Activated CD8-positive, alpha-beta memory T cell treated with anti-CD3 and anti-CD28 coated beads, Interleukin-2, amount 10 ng/mL, durations not matched to agents 7 days and 5 days (primary cell): ENCODE data around the gene METTL18. TPM values are rescaled to one million over a fixed set of nuclear protein-coding genes. Genes with fewer than 3 reads are reported as not detected.
A peak's percentile ranks its signal among the peaks of the same experiment; 100 is the strongest.

Experiments used
- ATAC-seq: fragments of 150-1000 bp; cut with Tn5 transposase; one replicate; pipeline ENCODE4 v1.10.0; 2021; ENCODE audit warnings: moderate library complexity
- CTCF ChIA-PET: fragments of 350-600 bp; sonication (Branson Sonifier 250); formaldehyde crosslinking; loops from one replicate; lab custom pipeline; 2021; ENCODE audit warnings: antibody characterized with exemption; lab: Charles Lee
- DNase-seq: peaks from one replicate; pipeline ENCODE4 v3.0.0-alpha.2; 2020
- H3K27ac Mint-ChIP-seq: one replicate; pipeline ENCODE4 v1.8.0; 2021; ENCODE audit warnings: mild to moderate bottlenecking, mixed read lengths
- H3K27me3 Mint-ChIP-seq: one replicate; pipeline ENCODE4 v1.8.0; 2021; ENCODE audit warnings: mixed read lengths
- H3K36me3 Mint-ChIP-seq: one replicate; pipeline ENCODE4 v1.8.0; 2021; ENCODE audit warnings: mild to moderate bottlenecking, mixed read lengths
- H3K4me1 Mint-ChIP-seq: one replicate; pipeline ENCODE4 v1.8.0; 2021; ENCODE audit warnings: mixed read lengths
- H3K4me3 Mint-ChIP-seq: one replicate; pipeline ENCODE4 v1.8.0; 2021; ENCODE audit warnings: mild to moderate bottlenecking, moderate library complexity, mixed read lengths
- H3K9me3 Mint-ChIP-seq: one replicate; pipeline ENCODE4 v1.8.0; 2022; ENCODE audit warnings: low read depth, mixed read lengths
- total RNA-seq, 2 experiments: library from RNA; stranded (reverse); gene quantifications; one replicate each; pipeline ENCODE4 v1.2.3, GENCODE V29; 2021

METTL18 gene
- total RNA-seq, 2 experiments from 2014 or later = 10.9 to 12.6 TPM

DNA sequence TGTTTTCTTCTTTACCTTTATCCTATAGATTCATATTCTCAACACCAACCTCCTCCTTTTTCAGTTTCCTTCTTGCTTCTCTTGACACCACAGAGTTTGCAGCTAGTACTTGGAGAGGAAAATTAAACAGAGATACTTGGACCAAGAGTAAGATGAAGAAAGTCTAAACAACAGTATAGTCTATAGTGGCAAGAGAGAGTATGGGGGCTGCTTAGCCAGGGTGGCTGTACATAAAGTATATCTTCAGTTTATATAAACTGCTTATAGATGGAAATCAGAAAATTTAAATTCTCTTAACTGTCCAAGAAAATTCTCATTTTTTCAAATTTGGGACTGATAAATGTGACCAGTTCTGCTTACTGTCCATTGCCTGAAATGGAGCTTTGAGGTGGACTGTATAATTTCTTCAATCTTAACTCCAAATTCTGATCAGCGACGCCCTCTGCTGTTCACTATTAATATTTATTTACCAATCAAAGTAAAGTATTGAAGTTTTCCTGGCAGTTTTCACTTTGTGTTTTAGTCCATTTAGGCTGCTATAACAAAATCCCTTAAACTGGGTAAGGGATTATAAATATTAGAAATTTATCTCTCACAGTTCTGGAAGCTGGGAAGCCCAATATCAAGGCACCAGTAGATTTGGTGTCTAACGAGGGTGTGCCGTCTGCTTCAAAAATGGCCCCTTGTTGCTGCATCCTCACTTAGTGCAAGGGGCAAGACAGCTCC lies 14.8 kb upstream of the METTL18 start:
- H3K9me3 Mint-ChIP-seq = no peaks in the 10 kb centered on the region
- no peak for DNase-seq
- no peak overlapping the region for H3K4me3 Mint-ChIP-seq
- H3K36me3 Mint-ChIP-seq = peaks cover 46% of the 10 kb centered on the region
- no peak for ATAC-seq
- CTCF ChIA-PET = interaction anchor here (0.6 to 2.3 kb wide), 14 partner anchors 10 to 259 kb away, joined by 3 to 12 read pairs (median 4); partner anchors contain the start of gene F5
- peaks cover 7% of the 10 kb centered on the region for H3K4me1 Mint-ChIP-seq
- no peaks in the 10 kb centered on the region for H3K27me3 Mint-ChIP-seq
- H3K27ac Mint-ChIP-seq = no peak overlapping the region

DNA sequence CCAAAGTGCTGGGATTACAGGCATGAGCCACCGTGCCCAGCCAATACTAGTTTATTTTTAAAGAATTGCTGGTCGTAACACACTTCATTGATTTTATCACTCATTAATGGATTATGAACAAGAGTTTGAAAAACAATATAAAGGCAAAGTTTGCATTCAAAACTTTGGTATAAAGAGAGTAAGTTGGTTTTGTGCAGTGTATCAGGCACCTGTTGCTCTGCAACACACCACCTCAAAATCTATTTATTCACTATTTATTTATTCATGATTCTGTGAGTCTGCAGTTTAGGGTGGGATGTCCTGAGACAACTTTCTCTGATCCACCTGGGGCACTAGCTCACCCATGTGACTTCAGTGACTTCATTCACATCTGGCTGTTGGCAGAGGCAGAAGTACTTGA lies 10.2 kb upstream of the METTL18 start:
- Mint-ChIP-seq H3K27ac (no peak overlapping the region), H3K4me3 (no peak overlapping the region), H3K9me3 (no peaks in the 10 kb centered on the region), H3K27me3 (no peaks in the 10 kb centered on the region), H3K4me1 (peaks cover 16% of the 10 kb centered on the region), H3K36me3 (peaks cover 45% of the 10 kb centered on the region)
- CTCF ChIA-PET = no interaction called here
- ATAC-seq = no peak
- DNase-seq = no peak

DNA sequence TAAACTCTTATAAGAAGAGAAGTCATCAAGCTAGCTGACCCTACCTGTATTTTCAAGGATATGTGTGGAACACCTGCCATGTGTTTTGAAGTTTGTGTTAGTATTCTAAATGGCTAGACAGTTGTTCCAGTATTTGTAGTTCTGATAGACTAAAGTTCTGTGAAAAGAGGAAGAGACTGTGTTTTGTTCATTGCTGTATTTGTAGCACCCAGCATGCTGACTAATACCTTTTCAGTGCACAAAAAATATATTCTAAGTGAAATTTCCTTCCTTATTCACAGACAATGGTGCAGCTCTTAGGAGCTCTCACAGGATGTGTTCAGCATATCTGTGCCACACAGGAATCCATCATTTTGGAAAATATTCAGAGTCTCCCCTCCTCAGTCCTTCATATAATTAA lies 8.2 kb upstream of the METTL18 start:
- no peaks in the 10 kb centered on the region for H3K27me3 Mint-ChIP-seq
- no peak for DNase-seq
- peaks cover 48% of the 10 kb centered on the region for H3K36me3 Mint-ChIP-seq
- no peak overlapping the region for H3K27ac Mint-ChIP-seq
- H3K4me3 Mint-ChIP-seq = no peak overlapping the region
- H3K9me3 Mint-ChIP-seq = no peaks in the 10 kb centered on the region
- CTCF ChIA-PET = interaction anchor here (0.7 to 1.4 kb wide), 2 partner anchors 10 to 201 kb away, joined by 3 read pairs; no protein-coding TSS in a partner anchor
- peaks cover 25% of the 10 kb centered on the region for H3K4me1 Mint-ChIP-seq
- no peak for ATAC-seq

DNA sequence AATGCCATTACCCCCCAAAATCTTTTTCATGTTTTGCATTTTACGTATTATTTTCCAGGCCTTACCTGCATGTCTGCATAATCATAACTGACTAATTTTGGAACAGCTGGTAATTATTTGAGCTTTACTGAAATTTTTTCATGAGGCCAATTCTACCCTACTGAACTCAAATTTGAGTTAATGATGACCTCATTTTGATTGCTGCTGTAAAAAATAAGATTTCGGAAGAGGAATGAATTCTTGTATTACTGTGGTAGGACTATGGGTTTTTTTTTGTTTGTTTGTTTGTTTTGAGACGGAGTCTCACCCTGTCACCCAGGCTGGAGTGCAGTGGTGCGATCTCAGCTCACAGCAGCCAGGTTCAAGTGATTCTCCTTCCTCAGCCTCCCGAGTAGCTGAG lies 2.6 kb upstream of the METTL18 start:
- H3K36me3 Mint-ChIP-seq = peaks cover 47% of the 10 kb centered on the region
- no peaks in the 10 kb centered on the region for H3K27me3 Mint-ChIP-seq
- no peak for ATAC-seq
- peak overlapping the region; percentile 55 for H3K27ac Mint-ChIP-seq
- no peak for DNase-seq
- peaks cover 60% of the 10 kb centered on the region for H3K4me1 Mint-ChIP-seq
- no peak overlapping the region for H3K4me3 Mint-ChIP-seq
- no peaks in the 10 kb centered on the region for H3K9me3 Mint-ChIP-seq
- CTCF ChIA-PET = interaction anchor here (0.8 kb wide), 1 partner anchor 85 kb away, joined by 3 read pairs; no protein-coding TSS in a partner anchor

DNA sequence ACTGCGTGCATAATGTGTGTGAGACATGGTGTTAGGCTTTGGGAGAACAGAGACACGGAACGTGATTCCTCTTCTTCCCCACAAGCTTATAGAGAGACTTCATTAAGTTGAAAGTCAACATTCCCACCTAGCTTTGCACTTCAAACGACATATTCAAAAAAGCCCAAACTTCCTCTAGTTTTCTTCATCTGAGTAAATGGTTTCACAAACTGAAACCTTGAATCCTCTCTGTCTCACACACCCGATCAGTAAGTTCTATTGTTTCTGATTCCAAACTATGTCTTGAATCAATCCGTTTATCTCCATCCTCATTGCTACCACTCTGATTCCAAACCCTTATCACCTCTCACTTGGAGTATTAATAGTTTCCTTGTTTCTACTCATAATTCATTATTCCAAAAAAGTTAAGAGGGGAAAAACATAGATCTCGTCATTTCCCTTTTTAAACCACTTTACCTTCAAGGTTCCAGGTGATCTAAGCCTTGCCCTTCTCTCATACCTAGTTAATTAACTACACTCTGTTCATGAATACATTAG lies 1.6 kb upstream of the METTL18 start:
- CTCF ChIA-PET = interaction anchor here (1.3 to 1.9 kb wide), 3 partner anchors 11 to 97 kb away, joined by 3 to 8 read pairs (median 6); partner anchors contain the start of gene SCYL3
- Mint-ChIP-seq H3K4me3 (peak overlapping the region; percentile 96), H3K36me3 (peaks cover 48% of the 10 kb centered on the region), H3K27ac (peak overlapping the region; percentile 99), H3K4me1 (peaks cover 63% of the 10 kb centered on the region), H3K9me3 (no peaks in the 10 kb centered on the region), H3K27me3 (no peaks in the 10 kb centered on the region)
- DNase-seq (no peak), ATAC-seq (no peak)

DNA sequence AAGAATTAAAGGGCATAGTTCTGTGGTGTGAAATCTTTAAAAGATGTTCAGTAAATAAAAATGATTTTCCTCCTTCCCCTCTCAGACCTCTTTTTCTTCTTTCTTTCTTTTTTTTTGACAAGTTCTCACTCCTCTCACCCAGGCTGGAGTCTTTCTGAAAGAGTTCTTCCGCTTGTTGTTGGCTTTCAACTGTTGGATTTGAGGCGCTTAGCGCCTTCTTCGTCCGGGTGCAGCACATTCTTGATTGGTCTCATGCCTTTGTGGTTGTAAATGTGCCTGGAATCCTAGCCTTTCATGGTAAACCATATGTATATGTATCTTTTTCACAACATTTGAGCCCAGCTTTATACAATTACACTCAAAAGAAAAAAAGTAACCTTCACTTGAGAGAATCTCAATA lies 980 bp upstream of the METTL18 start:
- Mint-ChIP-seq H3K4me3 (peak overlapping the region; percentile 96), H3K27me3 (no peaks in the 10 kb centered on the region), H3K4me1 (peaks cover 63% of the 10 kb centered on the region), H3K27ac (peak overlapping the region; percentile 99), H3K36me3 (peaks cover 49% of the 10 kb centered on the region), H3K9me3 (no peaks in the 10 kb centered on the region)
- DNase-seq = peak; percentile 59
- ATAC-seq = no peak
- CTCF ChIA-PET = interaction anchor here (0.8 to 1.9 kb wide), 6 partner anchors 12 to 1689 kb away, joined by 3 to 8 read pairs (median 3); partner anchors contain the start of genes PRRC2C and SCYL3

DNA sequence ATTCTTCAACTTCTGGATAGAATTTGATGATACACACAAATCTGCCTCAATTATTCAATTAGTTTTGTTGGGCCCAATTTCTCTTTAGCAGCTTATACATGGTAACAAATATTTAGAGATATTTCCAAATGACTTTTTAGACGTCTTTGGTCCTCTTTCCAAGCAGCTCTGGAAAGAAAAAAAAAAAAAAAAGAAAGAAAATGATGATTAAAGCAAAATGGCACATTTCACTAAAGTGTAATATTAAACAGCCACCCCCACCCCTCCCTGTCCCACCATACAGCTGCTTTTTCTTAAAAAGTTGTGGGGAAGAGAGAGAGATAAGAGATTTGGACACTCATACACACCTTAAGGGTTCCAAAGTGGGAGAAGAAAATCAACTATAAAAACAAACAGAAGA lies 977 bp downstream of the METTL18 start:
- DNase-seq (no peak), ATAC-seq (no peak)
- peaks cover 41% of the 10 kb centered on the region for H3K36me3 Mint-ChIP-seq
- no peaks in the 10 kb centered on the region for H3K27me3 Mint-ChIP-seq
- CTCF ChIA-PET = interaction anchor here (0.8 to 1.9 kb wide), 5 partner anchors 9 to 245 kb away, joined by 3 to 4 read pairs (median 3); no protein-coding TSS in a partner anchor
- peak overlapping the region; percentile 99 for H3K27ac Mint-ChIP-seq
- H3K9me3 Mint-ChIP-seq = no peaks in the 10 kb centered on the region
- peak overlapping the region; percentile 96 for H3K4me3 Mint-ChIP-seq
- H3K4me1 Mint-ChIP-seq = peaks cover 50% of the 10 kb centered on the region

DNA sequence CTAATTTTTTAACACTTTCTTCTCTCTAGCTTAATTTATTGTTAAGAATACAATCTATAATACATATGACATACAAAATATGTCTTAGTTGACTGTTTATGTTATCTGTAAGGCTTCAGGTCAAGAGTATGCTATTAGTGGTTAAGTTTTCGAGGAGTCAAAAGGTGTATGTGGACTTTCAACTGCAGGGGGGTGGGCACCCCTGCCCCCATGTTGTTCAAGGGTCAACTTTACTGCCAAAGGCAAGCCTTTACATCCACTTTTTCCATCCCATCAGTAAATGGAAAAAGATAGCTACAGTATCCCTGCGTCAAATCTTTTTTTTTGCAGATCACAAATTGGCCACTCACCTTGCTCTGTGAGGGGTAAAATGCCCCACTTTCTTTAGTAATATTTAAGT lies 6.3 kb downstream of the METTL18 start:
- Mint-ChIP-seq H3K27ac (no peak overlapping the region), H3K4me1 (peaks cover 18% of the 10 kb centered on the region), H3K27me3 (peaks cover 43% of the 10 kb centered on the region), H3K36me3 (peaks cover 17% of the 10 kb centered on the region), H3K4me3 (no peak overlapping the region), H3K9me3 (no peaks in the 10 kb centered on the region)
- CTCF ChIA-PET = no interaction called here
- DNase-seq = no peak
- ATAC-seq = no peak

DNA sequence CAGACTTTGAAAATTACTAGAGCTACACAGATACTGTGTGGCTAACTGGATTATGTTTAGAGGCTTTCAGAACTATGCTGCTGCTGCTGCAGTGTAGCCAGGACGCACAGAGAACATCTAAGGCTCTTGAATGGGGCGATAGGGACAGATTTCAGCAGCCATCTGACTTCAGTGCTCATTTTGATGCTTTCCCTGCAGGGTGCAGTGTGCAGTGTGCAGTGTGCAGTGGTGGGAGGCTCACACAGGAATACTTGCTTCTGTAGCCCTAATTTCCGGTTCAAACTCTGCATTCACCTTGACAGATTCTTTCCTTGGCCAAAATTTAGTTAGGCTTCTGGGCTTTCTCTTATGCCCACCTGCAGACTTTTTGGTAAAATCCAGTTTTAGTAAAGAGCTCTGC lies 7.7 kb downstream of the METTL18 start:
- Mint-ChIP-seq H3K27me3 (peaks cover 53% of the 10 kb centered on the region), H3K36me3 (peaks cover 5% of the 10 kb centered on the region), H3K4me3 (no peak overlapping the region), H3K27ac (no peak overlapping the region), H3K4me1 (peaks cover 5% of the 10 kb centered on the region), H3K9me3 (no peaks in the 10 kb centered on the region)
- DNase-seq (no peak), ATAC-seq (no peak)
- CTCF ChIA-PET = interaction anchor here (0.9 kb wide), 1 partner anchor 22 kb away, joined by 3 read pairs; no protein-coding TSS in a partner anchor

DNA sequence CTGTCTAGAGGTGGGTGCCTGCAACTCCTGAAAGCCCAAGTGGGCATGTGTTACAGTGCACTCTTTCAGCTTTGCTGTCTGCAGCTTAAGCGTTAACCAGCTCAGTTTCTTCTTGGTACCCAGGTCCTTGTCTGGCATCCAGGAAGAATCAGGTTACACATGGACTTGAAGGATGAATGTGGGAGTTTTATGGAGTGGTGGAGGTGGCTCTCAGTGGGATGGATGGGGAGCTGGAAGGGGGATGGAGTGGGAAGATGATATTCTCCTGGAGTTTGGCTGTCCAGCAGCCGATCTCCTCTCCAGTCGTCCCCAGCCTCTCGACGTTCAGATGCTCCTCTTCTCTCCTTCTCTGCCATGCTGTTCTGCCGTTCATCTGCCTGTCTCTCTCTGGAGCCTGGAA lies 9.4 kb downstream of the METTL18 start:
- no peak for DNase-seq
- H3K27me3 Mint-ChIP-seq = peaks cover 59% of the 10 kb centered on the region
- CTCF ChIA-PET = no interaction called here
- H3K9me3 Mint-ChIP-seq = no peaks in the 10 kb centered on the region
- no peak overlapping the region for H3K4me3 Mint-ChIP-seq
- H3K27ac Mint-ChIP-seq = no peak overlapping the region
- no peaks in the 10 kb centered on the region for H3K36me3 Mint-ChIP-seq
- H3K4me1 Mint-ChIP-seq = no peaks in the 10 kb centered on the region
- no peak for ATAC-seq

DNA sequence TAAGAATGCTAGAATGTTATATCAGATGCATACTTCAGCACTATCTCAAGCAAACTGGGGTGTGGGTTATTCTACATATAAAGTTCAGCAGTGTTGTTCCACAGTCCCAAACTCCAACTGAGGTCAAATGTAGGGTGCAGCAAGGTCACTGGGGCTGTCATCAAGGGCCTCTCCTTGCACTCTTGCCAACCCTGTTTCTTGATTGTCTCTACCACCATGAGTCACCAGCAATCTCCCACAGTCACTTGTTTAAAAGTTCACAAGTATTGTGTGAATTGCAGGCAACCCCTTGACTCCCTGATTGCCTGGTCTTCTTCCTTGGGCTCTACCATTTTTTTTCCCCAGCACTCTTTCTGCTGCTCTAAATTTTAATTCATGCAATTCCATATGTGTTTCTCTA lies 10.6 kb downstream of the METTL18 start:
- H3K27me3 Mint-ChIP-seq = peaks cover 60% of the 10 kb centered on the region
- CTCF ChIA-PET = no interaction called here
- H3K4me3 Mint-ChIP-seq = no peak overlapping the region
- ATAC-seq (no peak), DNase-seq (no peak)
- H3K9me3 Mint-ChIP-seq = no peaks in the 10 kb centered on the region
- no peak overlapping the region for H3K27ac Mint-ChIP-seq
- H3K4me1 Mint-ChIP-seq = no peaks in the 10 kb centered on the region
- H3K36me3 Mint-ChIP-seq = no peaks in the 10 kb centered on the region

DNA sequence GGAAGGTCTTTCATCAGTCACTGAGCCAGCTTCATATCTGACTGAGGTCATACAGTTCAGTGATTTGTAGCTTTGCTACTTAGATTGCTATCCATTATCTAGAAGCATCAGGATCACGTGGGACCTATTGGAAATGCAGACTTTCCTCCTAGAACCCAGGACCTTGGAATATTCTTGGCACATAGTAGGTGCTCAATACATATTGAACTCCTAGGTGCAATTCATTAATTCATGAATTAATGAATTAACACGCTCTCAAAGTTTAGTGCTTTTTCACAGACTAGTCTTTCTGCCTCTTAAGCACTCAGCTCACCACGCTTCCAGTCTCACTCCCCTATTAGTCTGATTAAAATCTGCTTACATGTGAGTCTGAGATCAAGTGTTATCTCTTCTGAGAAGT lies 12.1 kb downstream of the METTL18 start:
- Mint-ChIP-seq H3K4me3 (no peak overlapping the region), H3K36me3 (no peaks in the 10 kb centered on the region), H3K4me1 (no peaks in the 10 kb centered on the region), H3K27ac (no peak overlapping the region), H3K27me3 (peaks cover 56% of the 10 kb centered on the region), H3K9me3 (no peaks in the 10 kb centered on the region)
- CTCF ChIA-PET = no interaction called here
- DNase-seq (no peak), ATAC-seq (no peak)

DNA sequence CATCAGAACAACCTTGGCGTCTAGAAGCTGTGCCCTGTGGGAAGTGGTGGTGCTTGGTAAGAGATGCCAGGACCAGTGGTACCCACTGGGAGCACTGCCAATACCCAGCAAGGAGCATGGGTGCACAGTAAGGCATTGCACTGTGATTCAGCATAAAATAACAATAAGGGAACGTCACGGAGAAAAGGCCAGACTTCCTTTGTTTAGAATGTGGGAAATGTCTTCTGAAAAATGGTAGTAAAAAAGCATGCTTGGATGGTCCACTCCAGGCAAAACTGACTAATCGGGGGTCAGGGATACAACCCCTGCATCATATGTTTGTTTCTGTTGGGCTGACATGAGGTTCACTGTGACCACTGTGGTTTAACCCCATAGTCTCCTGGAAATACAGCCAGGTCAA lies 14.7 kb downstream of the METTL18 start:
- H3K4me1 Mint-ChIP-seq = no peaks in the 10 kb centered on the region
- no peaks in the 10 kb centered on the region for H3K36me3 Mint-ChIP-seq
- no peak overlapping the region for H3K4me3 Mint-ChIP-seq
- DNase-seq = no peak
- CTCF ChIA-PET = no interaction called here
- H3K9me3 Mint-ChIP-seq = no peaks in the 10 kb centered on the region
- no peak overlapping the region for H3K27ac Mint-ChIP-seq
- no peak for ATAC-seq
- peaks cover 34% of the 10 kb centered on the region for H3K27me3 Mint-ChIP-seq

DNA sequence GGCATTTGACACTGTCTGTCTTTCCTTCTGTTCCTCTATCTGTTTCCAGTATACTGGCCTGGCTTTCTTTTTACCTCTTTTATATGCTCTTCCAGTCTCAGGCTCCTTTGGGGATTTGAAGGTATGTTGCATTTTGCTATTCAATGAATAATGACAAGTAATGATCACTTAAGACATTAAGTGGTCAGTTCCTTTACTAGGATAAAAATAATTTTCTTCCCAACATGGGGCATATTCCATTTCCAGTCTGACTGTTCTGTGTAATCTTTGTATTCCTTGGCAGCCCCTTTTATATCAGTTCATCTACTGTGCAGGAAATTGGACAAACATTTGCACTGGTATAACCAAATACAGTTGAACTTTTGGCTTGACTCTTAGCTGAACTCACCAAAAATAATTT lies 15.6 kb downstream of the METTL18 start:
- no peak for DNase-seq
- Mint-ChIP-seq H3K4me1 (no peaks in the 10 kb centered on the region), H3K36me3 (no peaks in the 10 kb centered on the region), H3K4me3 (no peak overlapping the region), H3K27ac (no peak overlapping the region), H3K27me3 (peaks cover 26% of the 10 kb centered on the region), H3K9me3 (no peaks in the 10 kb centered on the region)
- CTCF ChIA-PET = no interaction called here
- ATAC-seq = no peak
